HCT116 (cell line): ENCODE results near the gene LGMN. TPM values are rescaled to one million over a fixed set of nuclear protein-coding genes. Genes with fewer than 3 reads are reported as not detected.

ENCODE experiments used
- ATAC-seq: fragments of 200-7000 bp; cut with Tn5 transposase; 2 replicates; pipeline ENCODE4 v1.9.1; 2020; ENCODE audit warnings: mild to moderate bottlenecking, moderate library complexity
- BruUV-seq: library from RNA; stranded (reverse); fragments of 400-500 nt; replicated peaks from 2 replicates; lab custom pipeline; 2021; lab: Mats Ljungman, UMichigan
- CTCF ChIA-PET: fragments of 300-600 bp; sonication (Branson Sonifier 250); formaldehyde crosslinking; loops from one replicate; lab custom pipeline; 2021; ENCODE audit warnings: antibody characterized with exemption; lab: Charles Lee
- POLR2A ChIA-PET: fragments of 300-600, 350-600 bp; sonication (Branson Sonifier 250); formaldehyde crosslinking; loops from one replicate; lab custom pipeline; 2021; ENCODE audit warnings: antibody characterized with exemption; lab: Charles Lee
- RAD21 ChIA-PET, 2 experiments: fragments of 300-600 bp; sonication (Branson Sonifier 250); formaldehyde crosslinking; loops; one replicate each; lab custom pipeline; 2023; ENCODE audit warnings: low total read pairs in 2 of 2; ENCODE audit not compliant: uncharacterized antibody in 2 of 2, unreplicated experiment in 2 of 2, low non-redundant PET in 1 of 2; lab: Charles Lee
- DNase-seq: peaks from one replicate; pipeline ENCODE4 v3.0.0-alpha.2; 2010; ENCODE audit warnings: low read depth, low spot score
- H2AFZ ChIP-seq: fragments of 200-600 bp; shearing (Covaris generic), sonication (generic); 2 replicates; pipeline ENCODE4 v1.6.1; 2017; ENCODE audit warnings: low read depth, mixed run types, mixed read lengths, antibody characterized with exemption, low read length; ENCODE audit not compliant: poor library complexity, severe bottlenecking
- H3K27ac ChIP-seq: 2 replicates; pipeline ENCODE4 v1.5.1; 2012; ENCODE audit warnings: low read depth, low read length
- H3K27me3 ChIP-seq: fragments of 200-600 bp; sonication (generic); 2 replicates; pipeline ENCODE4 v1.6.1; 2016; ENCODE audit warnings: mixed run types, low read length, mixed read lengths; ENCODE audit not compliant: insufficient read depth
- H3K36me3 ChIP-seq, 2 experiments: fragments of 200-500 bp in 1 of 2; fragments of 200-600 bp in 1 of 2; sonication (Bioruptor generic) in 1 of 2; sonication (generic) in 1 of 2; 2 replicates each; pipeline versions ENCODE4 v1.5.1 to v1.6.1; 2014 to 2016; ENCODE audit warnings: low read length in 2 of 2, inconsistent platforms in 1 of 2, mixed read lengths in 1 of 2, mixed run types in 1 of 2; ENCODE audit not compliant: insufficient read depth in 2 of 2, control insufficient read depth in 1 of 2
- H3K4me1 ChIP-seq, 2 experiments: fragments of 200-600 bp in 1 of 2; sonication (generic) in 1 of 2; 2 replicates each; pipeline versions ENCODE4 v1.5.1 to v1.6.1; 2012 to 2017; ENCODE audit warnings: low read length in 2 of 2, inconsistent platforms in 1 of 2, mild to moderate bottlenecking in 1 of 2, mixed read lengths in 1 of 2, mixed run types in 1 of 2, moderate library complexity in 1 of 2; ENCODE audit not compliant: insufficient read depth in 2 of 2, control insufficient read depth in 1 of 2
- H3K4me2 ChIP-seq: fragments of 200-600 bp; sonication (generic); 2 replicates; pipeline ENCODE4 v1.6.1; 2017; ENCODE audit warnings: mixed run types, low read length, mixed read lengths
- H3K4me3 ChIP-seq, 2 experiments: fragments of 200-600 bp in 1 of 2; sonication (generic) in 1 of 2; replicated peaks in 1 of 2; 2 replicates each; pipeline ENCODE4 v1.5.1; 2011 to 2016; ENCODE audit warnings: low read length in 2 of 2, control low read depth in 1 of 2, low read depth in 1 of 2, mild to moderate bottlenecking in 1 of 2, mixed read lengths in 1 of 2, mixed run types in 1 of 2
- H3K79me2 ChIP-seq: fragments of 200-600 bp; sonication (generic); 2 replicates; pipeline ENCODE4 v1.6.1; 2017; ENCODE audit warnings: mild to moderate bottlenecking, mixed run types, low read length, moderate library complexity, mixed read lengths; ENCODE audit not compliant: insufficient read depth
- H3K9ac ChIP-seq: fragments of 200-600 bp; sonication (generic); 2 replicates; pipeline ENCODE4 v1.6.1; 2016; ENCODE audit warnings: low read length, mixed read lengths
- H3K9me2 ChIP-seq: fragments of 200-600 bp; sonication (generic), shearing (Covaris generic); 2 replicates; pipeline ENCODE4 v1.6.1; 2017; ENCODE audit warnings: mixed run types, mild to moderate bottlenecking, moderate library complexity; ENCODE audit not compliant: insufficient read depth
- H3K9me3 ChIP-seq, 2 experiments: fragments of 200-500 bp in 1 of 2; fragments of 200-600 bp in 1 of 2; sonication (Bioruptor generic) in 1 of 2; sonication (generic) in 1 of 2; 2 replicates each; pipeline ENCODE4 v1.6.1; 2014 to 2017; ENCODE audit warnings: low read length in 2 of 2, mixed read lengths in 2 of 2, inconsistent platforms in 1 of 2, low read depth in 1 of 2, mild to moderate bottlenecking in 1 of 2, mixed run types in 1 of 2, moderate library complexity in 1 of 2; ENCODE audit not compliant: control insufficient read depth in 1 of 2, insufficient read depth in 1 of 2
- H4K20me1 ChIP-seq: fragments of 200-600 bp; sonication (generic), shearing (Covaris generic); 2 replicates; pipeline ENCODE4 v1.6.1; 2017; ENCODE audit warnings: mixed run types, mild to moderate bottlenecking, moderate library complexity; ENCODE audit not compliant: insufficient read depth
- EZH2 ChIP-seq: fragments of 200-600 bp; sonication (generic); IDR thresholded peaks from 2 replicates; pipeline ENCODE4 v1.6.1; 2017; ENCODE audit warnings: antibody characterized with exemption, mixed run types
- EZH2phosphoT487 ChIP-seq: fragments of 200-600 bp; IDR thresholded peaks from 2 replicates; pipeline ENCODE4 v1.6.1; 2018; ENCODE audit warnings: antibody characterized with exemption, borderline replicate concordance
- FOSL1 ChIP-seq: IDR thresholded peaks from 2 replicates; pipeline ENCODE4 v1.6.1; 2012; ENCODE audit warnings: low read depth
- JUND ChIP-seq: IDR thresholded peaks from 2 replicates; pipeline ENCODE4 v1.6.1; 2012
- POLR2A ChIP-seq: IDR thresholded peaks from 2 replicates; pipeline ENCODE4 v1.7.0; 2011; ENCODE audit warnings: borderline replicate concordance; ENCODE audit not compliant: insufficient read depth, insufficient read length; ENCODE audit errors: extremely low read depth
- POLR2AphosphoS5 ChIP-seq: IDR thresholded peaks from 2 replicates; pipeline ENCODE4 v1.6.1; 2011; ENCODE audit warnings: mild to moderate bottlenecking, low read depth, low read length, moderate library complexity
- RAD21 ChIP-seq: IDR thresholded peaks from 2 replicates; pipeline ENCODE4 v1.6.1; 2012; ENCODE audit warnings: low read depth, mild to moderate bottlenecking
- SIN3A ChIP-seq: IDR thresholded peaks from 2 replicates; pipeline ENCODE4 v1.6.1; 2012; ENCODE audit warnings: low read depth
- SRF ChIP-seq: IDR thresholded peaks from 2 replicates; pipeline ENCODE4 v1.6.1; 2012; ENCODE audit warnings: low read depth
- TCF7L2 ChIP-seq: IDR thresholded peaks from 2 replicates; pipeline ENCODE4 v1.7.0; 2011; ENCODE audit warnings: borderline replicate concordance, inconsistent platforms; ENCODE audit not compliant: insufficient read depth, insufficient read length; ENCODE audit errors: extremely low read depth
- YY1 ChIP-seq: IDR thresholded peaks from 2 replicates; pipeline ENCODE4 v1.6.1; 2011; ENCODE audit warnings: low read length, low read depth, moderate library complexity, mild to moderate bottlenecking; ENCODE audit not compliant: insufficient replicate concordance; ENCODE audit errors: extremely low read depth
- ZFX ChIP-seq: fragments of 450-650 bp; IDR thresholded peaks from 2 replicates; pipeline ENCODE4 v1.6.1; 2017
- ZNF274 ChIP-seq: fragments of 200-500 bp; sonication (Bioruptor generic); IDR thresholded peaks from 2 replicates; pipeline ENCODE4 v1.6.1; 2014; ENCODE audit warnings: mild to moderate bottlenecking, low read depth, low read length, inconsistent platforms
- intact Hi-C: fragments of 100-400 bp; cut with micrococcal nuclease; formaldehyde crosslinking; loops from 2 replicates; pipeline ENCODE4 v1.10.0; 2022
- total RNA-seq: library from RNA; stranded (reverse); gene quantifications from one replicate; pipeline ENCODE4 v1.2.1, GENCODE V29; 2021; ENCODE audit not compliant: unreplicated experiment
- TF ChIP-seq, protein P1 (sequence below): IDR thresholded peaks from 2 replicates; pipeline ENCODE4 v1.6.1; 2012
- TF ChIP-seq, protein P2 (sequence below): IDR thresholded peaks from 2 replicates; pipeline ENCODE4 v1.6.1; 2011; ENCODE audit warnings: mild to moderate bottlenecking, low read length, moderate library complexity; ENCODE audit not compliant: insufficient replicate concordance; ENCODE audit errors: extremely low read depth
- TF ChIP-seq, protein P3 (sequence below): IDR thresholded peaks from 2 replicates; pipeline ENCODE4 v1.6.1; 2012; ENCODE audit warnings: low read depth
- TF ChIP-seq, protein P4 (sequence below): IDR thresholded peaks from 2 replicates; pipeline ENCODE4 v1.6.1; 2012
- TF ChIP-seq, protein P5 (sequence below), 3 experiments: fragments of 200-600 bp in 1 of 3; sonication (generic) in 1 of 3; IDR thresholded peaks in 2 of 3; conservative IDR thresholded peaks in 1 of 3; 2 replicates each; pipeline ENCODE4 v1.5.1; 2012 to 2017; ENCODE audit warnings: low read depth in 2 of 3, low read length in 2 of 3, antibody characterized with exemption in 1 of 3, borderline replicate concordance in 1 of 3, control low read depth in 1 of 3, mild to moderate bottlenecking in 1 of 3, mixed read lengths in 1 of 3, mixed run types in 1 of 3, moderate library complexity in 1 of 3; ENCODE audit not compliant: insufficient read depth in 1 of 3

Gene LGMN
- total RNA-seq, 1 experiment from 2014 or later = 44.9 TPM

- ChIA-PET CTCF (no interaction called here), RAD21 (no interaction called here), POLR2A (no interaction called here)
- H3K36me3 ChIP-seq = no peaks in the 10 kb centered on the region; a peak in 1 of 4 replicates
- intact Hi-C loops = no loop called here
- H3K9ac ChIP-seq = no peak overlapping the region
- no peak overlapping the region for H3K4me2 ChIP-seq
- no peaks in the 10 kb centered on the region for H3K27me3 ChIP-seq
- H3K9me3 ChIP-seq = no peaks in the 10 kb centered on the region
- H4K20me1 ChIP-seq = no peaks in the 10 kb centered on the region
- no peak overlapping the region for H3K4me3 ChIP-seq
- no peaks in the 10 kb centered on the region for H3K9me2 ChIP-seq
- TF ChIP-seq RAD21 = no peak
- no peak for TF ChIP-seq YY1
- TF ChIP-seq, protein P1, sequence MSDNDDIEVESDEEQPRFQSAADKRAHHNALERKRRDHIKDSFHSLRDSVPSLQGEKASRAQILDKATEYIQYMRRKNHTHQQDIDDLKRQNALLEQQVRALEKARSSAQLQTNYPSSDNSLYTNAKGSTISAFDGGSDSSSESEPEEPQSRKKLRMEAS = no peak
- TF ChIP-seq, protein P2, sequence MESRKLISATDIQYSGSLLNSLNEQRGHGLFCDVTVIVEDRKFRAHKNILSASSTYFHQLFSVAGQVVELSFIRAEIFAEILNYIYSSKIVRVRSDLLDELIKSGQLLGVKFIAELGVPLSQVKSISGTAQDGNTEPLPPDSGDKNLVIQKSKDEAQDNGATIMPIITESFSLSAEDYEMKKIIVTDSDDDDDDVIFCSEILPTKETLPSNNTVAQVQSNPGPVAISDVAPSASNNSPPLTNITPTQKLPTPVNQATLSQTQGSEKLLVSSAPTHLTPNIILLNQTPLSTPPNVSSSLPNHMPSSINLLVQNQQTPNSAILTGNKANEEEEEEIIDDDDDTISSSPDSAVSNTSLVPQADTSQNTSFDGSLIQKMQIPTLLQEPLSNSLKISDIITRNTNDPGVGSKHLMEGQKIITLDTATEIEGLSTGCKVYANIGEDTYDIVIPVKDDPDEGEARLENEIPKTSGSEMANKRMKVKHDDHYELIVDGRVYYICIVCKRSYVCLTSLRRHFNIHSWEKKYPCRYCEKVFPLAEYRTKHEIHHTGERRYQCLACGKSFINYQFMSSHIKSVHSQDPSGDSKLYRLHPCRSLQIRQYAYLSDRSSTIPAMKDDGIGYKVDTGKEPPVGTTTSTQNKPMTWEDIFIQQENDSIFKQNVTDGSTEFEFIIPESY = no peak
- TF ChIP-seq, protein P3, sequence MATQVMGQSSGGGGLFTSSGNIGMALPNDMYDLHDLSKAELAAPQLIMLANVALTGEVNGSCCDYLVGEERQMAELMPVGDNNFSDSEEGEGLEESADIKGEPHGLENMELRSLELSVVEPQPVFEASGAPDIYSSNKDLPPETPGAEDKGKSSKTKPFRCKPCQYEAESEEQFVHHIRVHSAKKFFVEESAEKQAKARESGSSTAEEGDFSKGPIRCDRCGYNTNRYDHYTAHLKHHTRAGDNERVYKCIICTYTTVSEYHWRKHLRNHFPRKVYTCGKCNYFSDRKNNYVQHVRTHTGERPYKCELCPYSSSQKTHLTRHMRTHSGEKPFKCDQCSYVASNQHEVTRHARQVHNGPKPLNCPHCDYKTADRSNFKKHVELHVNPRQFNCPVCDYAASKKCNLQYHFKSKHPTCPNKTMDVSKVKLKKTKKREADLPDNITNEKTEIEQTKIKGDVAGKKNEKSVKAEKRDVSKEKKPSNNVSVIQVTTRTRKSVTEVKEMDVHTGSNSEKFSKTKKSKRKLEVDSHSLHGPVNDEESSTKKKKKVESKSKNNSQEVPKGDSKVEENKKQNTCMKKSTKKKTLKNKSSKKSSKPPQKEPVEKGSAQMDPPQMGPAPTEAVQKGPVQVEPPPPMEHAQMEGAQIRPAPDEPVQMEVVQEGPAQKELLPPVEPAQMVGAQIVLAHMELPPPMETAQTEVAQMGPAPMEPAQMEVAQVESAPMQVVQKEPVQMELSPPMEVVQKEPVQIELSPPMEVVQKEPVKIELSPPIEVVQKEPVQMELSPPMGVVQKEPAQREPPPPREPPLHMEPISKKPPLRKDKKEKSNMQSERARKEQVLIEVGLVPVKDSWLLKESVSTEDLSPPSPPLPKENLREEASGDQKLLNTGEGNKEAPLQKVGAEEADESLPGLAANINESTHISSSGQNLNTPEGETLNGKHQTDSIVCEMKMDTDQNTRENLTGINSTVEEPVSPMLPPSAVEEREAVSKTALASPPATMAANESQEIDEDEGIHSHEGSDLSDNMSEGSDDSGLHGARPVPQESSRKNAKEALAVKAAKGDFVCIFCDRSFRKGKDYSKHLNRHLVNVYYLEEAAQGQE = no peak
- TF ChIP-seq JUND = no peak
- TF ChIP-seq ZNF274 = no peak
- TF ChIP-seq ZFX = no peak
- TF ChIP-seq TCF7L2 = no peak
- TF ChIP-seq SIN3A = no peak
- no peak for TF ChIP-seq POLR2AphosphoS5
- TF ChIP-seq, protein P4, sequence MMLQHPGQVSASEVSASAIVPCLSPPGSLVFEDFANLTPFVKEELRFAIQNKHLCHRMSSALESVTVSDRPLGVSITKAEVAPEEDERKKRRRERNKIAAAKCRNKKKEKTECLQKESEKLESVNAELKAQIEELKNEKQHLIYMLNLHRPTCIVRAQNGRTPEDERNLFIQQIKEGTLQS = no peak
- TF ChIP-seq FOSL1 = no peak
- no peak for TF ChIP-seq EZH2
- no peak for TF ChIP-seq EZH2phosphoT487
- TF ChIP-seq, protein P5, sequence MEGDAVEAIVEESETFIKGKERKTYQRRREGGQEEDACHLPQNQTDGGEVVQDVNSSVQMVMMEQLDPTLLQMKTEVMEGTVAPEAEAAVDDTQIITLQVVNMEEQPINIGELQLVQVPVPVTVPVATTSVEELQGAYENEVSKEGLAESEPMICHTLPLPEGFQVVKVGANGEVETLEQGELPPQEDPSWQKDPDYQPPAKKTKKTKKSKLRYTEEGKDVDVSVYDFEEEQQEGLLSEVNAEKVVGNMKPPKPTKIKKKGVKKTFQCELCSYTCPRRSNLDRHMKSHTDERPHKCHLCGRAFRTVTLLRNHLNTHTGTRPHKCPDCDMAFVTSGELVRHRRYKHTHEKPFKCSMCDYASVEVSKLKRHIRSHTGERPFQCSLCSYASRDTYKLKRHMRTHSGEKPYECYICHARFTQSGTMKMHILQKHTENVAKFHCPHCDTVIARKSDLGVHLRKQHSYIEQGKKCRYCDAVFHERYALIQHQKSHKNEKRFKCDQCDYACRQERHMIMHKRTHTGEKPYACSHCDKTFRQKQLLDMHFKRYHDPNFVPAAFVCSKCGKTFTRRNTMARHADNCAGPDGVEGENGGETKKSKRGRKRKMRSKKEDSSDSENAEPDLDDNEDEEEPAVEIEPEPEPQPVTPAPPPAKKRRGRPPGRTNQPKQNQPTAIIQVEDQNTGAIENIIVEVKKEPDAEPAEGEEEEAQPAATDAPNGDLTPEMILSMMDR (IDR thresholded peaks at IDR 0.05 in 2 of 3, conservative IDR thresholded peaks at IDR 0.05 in 1 of 3; ENCODE audit: borderline replicate concordance in 1 of 3, insufficient read depth in 1 of 3, low read depth in 2 of 3, low read length in 2 of 3) = no peak
- TF ChIP-seq SRF = no peak
- no peak for TF ChIP-seq POLR2A
- peaks cover 13% of the 10 kb centered on the region for H3K79me2 ChIP-seq
- no TSS peak for BruUV-seq
- DNase-seq = no peak
- peaks cover 6 to 19% of the 10 kb centered on the region in 2 experiments; a peak in 3 of 4 replicates for H3K4me1 ChIP-seq
- no peak overlapping the region for H3K27ac ChIP-seq
- no peak overlapping the region for H2AFZ ChIP-seq
- ATAC-seq = no peak
Observed at GRCh38 chr14:92744198-92744597, 4.2 kb downstream of the LGMN start.
